ENCODE measurements around the gene CPSF7.
A peak's percentile ranks its signal among the peaks of the same experiment; 100 is the strongest.
"Not testable (repeated sequence)": the region's sequence is repeated elsewhere in the genome, so short reads cannot be mapped to it uniquely, and the experiment has no call there.

Gene CPSF7

DNA sequence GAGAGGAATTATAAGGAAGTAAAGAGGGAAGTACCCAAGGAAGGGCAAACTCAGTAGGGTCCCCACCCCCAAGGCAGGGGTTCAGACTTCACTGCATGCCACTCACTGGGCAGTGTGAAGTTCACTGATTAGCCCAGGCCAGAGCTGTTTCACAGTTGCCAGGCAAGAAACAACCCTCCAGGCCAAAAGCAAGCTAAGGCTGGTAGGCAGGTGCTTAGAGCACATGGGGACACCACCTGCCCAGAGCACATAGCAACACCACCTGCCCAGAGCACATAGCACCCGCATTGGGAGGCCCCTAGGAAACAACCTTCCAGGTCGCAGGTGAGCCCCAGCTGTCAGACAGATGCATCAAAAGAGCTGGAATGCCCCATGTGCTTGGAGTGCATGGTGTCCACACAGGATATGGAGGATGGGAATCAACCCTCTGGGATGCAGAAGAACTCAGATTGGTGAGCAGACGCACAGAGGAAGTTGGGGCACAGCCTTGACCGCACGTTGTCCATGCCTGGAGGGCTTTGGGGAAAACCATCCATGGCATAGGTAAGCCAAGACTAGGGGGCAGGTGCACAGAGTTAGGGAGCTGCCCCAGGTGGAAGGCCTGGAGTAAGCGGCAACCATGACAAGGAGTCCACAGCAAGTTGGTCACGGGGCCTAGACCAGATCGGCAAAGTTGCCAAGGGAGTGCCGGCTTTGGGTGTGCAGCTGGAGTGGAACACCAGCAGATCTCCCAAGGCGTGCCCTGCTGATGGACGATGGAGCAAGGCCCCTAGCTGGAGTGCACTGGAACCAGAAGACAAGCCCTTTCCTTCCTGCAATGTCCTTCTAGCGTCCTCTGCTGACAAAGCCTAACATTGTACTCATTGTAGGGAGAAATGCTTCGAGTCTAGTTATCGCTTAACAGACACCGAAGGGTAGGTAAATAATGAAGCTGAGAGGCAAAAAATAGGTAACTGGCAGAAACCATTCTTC lies 45.2 kb downstream of the CPSF7 start:
- no peak for DNase-seq (ENCODE audit: low read depth in 2 of 2)

DNA sequence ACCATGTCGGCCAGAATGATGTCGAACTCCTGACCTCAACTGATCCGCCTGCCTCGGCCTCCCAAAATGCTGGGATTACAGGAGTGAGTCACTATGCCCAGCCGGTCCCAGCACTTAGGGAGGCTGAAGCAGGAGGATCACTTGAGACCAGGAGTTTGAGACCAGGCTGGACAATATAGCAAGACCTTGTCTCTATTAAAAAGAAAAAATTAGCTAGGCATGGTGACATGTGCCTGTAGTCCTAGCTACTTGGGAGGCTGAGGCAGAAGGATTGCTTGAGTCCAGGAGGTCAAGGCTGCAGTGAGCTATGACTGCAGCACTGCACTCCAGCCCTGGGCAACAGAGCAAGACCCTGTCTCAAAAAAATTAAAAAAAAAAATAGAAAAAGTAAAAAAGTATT lies 45.9 kb downstream of the CPSF7 start:
- not testable (repeated sequence) for DNase-seq (ENCODE audit: low read depth in 2 of 2)

DNA sequence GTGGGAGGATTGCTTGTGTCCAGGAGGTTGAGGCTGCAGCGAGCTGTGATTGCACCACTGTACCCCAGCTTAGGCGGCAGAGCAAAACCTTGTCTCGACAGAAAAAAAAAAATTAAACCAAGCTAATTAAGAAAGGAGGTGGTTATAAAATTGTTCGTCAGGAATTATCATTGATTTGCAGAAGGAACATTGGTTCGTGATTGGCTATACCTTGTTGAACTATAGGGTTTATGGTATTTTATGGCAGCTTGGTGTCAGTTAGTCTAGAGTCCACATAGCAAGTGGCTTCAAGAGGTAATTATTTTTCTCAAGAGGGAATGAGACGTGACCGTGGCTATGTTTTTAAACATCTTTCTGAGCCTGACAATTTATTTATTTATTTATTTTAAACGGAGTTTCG lies 48.9 kb downstream of the CPSF7 start:
- no peak for DNase-seq (ENCODE audit: low read depth in 2 of 2)

DNA sequence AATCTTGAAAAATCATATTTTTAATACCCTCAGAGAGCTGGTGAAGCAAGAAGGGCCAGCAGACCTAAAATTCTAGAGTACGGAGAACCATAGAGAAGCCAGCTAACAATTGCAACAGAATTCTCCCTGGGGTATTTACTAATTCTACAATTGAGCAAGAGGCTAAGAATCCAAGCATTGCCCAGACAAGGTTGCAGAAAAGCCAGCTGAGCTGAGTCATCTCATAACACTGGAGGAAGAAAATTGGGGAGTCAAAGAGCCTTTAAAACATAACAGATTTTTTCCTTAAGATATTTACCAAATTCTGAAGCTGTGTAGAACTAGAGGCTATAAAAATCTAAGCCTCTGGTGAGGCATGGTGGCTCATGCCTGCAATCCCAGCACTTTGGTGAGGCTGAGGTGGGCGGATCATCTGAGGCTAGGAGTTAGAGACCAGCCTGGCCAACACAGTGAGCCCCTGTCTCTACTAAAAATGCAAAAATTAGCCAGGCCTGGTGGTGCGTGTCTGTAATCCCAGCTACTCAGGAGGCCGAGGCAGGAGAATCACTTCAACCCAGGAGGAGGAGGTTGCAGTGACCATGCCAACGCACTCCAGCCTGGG lies 51.0 kb downstream of the CPSF7 start:
- DNase-seq (ENCODE audit: low read depth in 2 of 2): no peak

DNA sequence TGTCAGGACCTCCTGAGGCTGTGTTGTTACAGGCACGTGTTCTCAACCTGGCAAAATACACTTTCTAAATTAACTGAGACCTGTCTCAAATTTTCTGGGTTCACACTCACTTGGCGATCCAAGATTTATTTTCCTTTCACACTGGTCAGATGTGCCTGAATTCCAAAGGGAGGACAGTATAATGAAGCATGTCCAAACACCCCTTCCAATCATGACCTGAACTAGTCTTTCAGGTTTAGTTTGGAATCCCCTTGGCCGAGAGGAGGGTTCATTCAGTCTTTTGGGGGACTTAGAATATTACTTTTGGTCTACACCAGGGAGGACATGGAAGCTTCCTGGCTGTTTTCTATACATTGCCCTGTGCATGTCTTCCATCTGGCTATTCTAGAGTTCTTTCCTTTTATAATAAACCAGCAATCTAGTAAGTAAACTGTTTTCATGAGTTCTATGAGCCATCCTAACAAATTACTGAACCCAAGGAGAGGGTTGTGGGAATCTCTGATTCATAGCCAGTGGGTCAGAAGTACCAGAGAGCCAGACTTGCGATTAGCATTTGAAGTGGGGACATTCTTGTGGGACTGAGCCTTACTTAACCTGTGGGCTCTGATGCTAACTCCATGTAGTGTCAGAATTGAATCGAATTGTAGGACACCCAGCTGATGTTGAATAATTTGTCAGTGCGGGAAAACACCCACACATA lies 52.2 kb downstream of the CPSF7 start:
- DNase-seq (ENCODE audit: low read depth in 2 of 2): no peak

DNA sequence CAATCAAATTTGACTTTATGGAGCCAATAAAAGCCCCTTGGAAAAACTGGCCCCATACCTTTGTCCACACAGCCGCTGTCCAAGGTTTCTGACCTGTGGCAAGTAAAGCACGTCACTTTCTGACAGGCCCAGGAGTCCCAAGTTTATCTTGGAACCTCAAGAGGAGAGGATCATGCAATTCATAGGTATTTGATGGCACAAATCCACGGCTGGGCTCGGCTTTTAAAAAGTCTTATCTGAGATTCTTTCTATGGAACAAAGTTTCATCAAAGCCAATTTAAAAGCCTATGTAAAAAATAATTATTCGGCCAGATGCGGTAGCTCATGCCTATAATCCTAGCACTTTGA lies 54.0 kb downstream of the CPSF7 start:
- no peak for DNase-seq (ENCODE audit: low read depth in 2 of 2)

DNA sequence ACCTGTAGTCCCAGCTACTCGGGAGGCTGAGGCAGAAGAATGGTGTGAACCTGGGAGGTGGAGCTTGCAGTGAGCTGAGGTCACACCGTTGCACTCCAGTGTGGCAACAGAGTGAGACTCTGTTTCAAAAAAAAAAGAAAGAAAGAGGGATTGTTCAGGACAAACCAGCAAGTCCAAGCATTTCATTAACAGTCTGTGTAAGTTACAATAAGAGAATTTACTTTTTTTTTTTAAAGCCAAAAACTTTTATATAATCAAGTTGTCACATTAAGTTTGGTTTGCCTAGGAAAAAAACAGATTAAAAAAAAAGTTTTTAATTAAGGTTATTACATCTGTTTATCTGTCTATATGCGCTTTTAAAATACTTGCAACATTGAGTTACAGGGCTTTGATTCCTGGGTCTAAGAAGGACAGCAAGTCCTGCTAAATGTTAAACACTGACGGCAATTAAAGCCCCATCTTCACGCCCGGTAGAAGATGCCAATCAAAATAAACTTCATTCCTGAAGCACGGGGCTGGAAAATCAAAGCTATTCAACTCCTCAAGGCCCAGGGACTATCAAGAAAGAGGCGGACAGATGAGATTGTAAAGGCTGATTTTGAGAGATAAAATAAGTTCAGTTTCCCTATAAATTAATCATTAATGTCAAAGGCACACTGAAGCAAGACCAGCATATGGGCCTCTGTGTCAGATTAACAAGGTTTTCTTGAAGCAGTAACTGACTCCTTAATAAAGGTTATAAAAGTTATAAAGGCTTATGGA lies 56.9 kb downstream of the CPSF7 start:
- no peak for DNase-seq (ENCODE audit: low read depth in 2 of 2)

DNA sequence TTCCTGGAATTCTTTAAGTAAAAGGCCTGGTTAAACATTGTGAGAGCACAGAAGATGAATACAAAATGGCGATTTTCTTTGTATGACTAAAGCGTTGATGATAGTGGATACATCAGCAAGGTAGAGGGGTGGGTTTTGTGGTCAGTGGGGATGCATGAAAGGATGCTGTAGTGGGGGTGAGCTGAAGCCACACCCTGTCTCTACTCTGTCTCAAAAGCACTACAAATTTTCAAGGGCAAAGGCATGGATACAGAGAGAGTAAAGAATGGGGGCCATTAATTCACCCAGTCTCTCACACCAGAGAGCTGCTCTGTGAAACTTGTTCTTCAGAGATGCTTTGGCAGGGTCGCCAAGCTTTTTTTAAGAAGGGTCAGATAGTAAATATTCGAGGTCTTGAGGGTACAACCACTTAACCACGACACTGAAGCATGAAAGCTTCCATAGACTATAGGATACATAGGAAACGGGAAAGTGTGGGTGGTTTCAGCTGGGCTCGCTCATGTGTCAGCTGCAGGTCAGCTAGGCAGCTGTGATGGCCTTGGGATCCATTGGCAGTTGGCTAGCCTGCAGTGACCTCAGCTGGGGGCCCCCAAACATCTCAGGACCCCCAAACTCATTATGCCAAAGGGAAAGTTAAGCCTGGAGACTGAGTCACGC lies 59.3 kb downstream of the CPSF7 start:
- DNase-seq (ENCODE audit: low read depth in 2 of 2): no peak

DNA sequence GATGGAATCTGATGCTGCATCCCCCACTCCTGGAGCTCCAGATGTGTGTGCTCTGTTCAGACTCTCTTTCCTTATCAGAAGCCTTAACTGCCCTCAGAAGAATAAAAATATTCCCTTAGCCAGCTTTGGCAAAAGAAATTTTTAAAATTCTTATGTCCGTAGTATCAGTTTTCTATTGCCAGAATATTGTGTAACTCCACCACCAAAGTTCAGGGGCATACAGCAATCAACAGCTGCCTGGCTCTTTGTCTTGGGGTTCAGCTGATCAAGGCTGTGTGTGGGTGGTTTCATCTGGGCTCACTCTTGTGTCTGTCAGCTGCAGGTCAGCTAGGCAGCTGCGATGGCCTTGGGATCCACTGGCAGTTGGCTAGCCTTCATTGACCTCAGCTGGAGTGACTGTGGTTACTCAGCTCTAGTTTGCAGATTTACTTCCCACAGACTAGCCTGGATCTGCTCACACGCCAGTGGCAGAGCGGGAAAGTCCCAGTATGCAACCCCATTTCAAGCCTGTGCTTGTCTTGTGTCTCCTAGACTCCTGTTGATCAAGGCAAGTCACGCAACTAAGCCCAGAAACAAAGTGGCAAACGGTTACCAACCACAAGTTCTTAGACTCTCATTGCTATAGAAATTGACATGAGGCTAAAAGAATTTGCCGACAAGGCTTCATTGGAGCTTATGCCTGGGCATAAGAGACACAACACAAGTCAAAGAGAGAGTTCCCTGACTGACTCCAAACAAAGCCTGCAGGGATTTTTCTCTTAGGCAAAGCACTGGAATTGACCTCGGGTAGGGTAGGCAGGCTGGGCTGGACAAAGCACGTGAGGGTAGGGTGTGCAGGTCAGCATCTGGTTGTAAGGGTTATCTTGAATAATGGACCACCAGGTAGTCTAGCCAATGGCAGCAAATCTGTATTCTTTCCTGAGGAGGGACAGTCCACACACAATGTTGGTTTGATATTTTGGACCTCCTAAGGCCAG lies 60.1 kb downstream of the CPSF7 start:
- no peak for DNase-seq (ENCODE audit: low read depth in 2 of 2)

DNA sequence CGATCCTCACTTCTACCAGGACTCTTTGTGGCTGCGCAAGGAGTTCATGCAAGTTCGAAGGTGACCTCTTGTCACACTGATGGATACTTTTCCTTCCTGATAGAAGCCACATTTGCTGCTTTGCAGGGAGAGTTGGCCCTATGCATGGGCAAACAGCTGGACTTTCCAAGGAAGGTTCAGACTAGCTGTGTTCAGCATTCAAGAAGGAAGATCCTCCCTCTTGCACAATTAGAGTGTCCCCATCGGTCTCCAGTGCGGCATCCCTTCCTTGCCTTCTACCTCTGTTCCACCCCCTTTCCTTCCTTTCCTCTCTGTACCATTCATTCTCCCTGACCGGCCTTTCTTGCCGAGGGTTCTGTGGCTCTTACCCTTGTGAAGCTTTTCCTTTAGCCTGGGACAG lies 61.1 kb downstream of the CPSF7 start:
- no peak for DNase-seq (ENCODE audit: low read depth in 2 of 2)

DNA sequence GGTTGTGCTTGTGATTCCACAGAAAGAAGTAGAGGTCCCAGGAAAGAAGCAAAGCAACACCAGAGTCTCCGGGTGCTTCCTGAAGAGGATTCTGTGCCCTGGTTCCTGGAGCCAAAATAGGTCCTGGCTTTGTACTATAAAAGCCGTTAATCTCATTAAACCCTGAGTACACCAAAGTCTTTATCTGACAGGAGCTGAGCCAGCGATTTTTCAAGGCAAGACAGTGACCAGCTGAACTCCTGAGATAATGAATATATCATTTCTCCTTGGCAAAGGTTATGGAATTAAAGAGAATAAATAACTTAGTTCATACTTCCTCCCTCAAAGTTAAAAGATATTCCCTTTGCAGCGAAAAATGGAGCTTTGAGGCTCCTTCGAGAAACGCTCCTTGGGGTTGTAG lies 62.4 kb downstream of the CPSF7 start:
- DNase-seq (ENCODE audit: low read depth in 2 of 2): no peak

DNA sequence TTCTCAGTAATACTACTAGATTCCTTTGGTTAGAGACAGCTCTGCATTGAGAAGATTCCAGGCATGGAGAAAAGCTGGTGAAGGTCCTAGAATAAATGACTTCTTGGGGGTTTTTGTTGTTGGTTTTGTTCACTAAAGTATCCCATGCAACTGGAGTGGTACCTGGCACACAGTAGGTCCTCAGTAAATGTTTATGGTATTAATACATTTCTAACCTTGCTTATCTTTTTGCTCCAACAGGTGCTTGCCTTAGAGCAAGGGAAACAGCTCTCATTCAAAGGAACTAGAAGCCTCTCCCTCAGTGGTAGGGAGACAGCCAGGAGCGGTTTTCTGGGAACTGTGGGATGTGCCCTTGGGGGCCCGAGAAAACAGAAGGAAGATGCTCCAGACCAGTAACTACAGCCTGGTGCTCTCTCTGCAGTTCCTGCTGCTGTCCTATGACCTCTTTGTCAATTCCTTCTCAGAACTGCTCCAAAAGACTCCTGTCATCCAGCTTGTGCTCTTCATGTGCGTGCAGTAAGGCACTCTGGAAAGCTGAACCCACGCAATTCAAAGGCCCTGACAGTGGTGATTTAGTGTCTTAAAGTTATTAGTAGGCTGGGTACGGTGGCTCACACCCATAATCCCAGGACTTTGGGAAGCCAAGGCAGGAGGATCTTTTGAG lies 65.6 kb downstream of the CPSF7 start:
- DNase-seq (ENCODE audit: low read depth in 2 of 2): no peak

DNA sequence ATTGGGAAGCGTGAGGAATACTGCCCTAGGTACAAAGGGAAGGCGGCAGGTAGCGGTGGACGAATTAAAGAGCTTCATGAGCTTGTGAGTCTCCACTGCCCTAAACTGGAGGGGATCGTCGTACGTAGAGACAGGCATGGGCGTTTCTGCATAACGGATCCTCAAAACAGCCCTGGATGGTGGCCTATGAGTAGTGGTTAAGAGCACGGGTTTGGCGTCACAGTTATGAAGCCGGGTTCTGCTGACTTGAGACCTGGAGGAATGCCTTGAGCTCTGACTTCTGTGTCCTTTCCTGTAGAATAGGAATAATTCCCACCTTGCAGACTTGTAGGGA lies 67.3 kb downstream of the CPSF7 start:
- no peak for DNase-seq (ENCODE audit: low read depth in 2 of 2)

DNA sequence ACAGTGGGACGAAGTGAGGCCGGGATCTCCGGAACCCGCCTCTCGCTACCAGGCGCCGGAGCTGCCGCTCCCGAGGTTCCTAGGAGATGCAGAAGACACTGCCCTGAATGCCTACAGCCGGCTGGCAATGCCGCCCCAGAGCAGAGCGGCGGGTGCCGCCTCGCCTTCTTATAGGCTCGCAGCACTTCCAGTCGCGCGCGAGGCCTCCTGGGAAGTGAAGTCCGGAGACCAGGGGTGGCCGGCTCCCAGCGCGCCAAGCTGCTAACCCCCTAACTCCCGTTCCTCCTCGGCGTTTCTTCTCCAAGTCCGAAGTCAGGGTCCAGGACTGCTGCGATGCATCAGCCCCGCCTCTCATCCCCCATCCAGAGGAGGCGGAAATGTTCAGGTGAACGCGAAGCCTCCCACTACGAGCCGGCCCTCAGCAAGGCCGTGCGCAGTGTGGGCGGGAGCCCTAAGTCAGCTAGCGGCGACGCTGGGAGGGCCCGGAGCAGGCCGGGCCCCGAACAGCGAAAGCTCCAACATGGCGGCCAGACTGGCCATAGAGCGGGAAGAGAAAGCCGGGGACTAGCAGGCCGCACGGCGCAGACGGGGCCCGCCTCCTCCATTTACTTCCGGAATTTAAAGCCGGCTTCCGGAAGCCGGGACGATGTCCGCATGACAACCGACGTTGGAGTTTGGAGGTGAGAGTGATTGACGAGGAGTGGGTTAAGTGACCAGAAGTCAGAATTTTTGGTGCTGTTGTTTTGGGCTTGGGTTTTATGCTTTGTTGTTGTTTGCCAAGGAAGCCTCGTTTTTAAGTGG lies 67.8 kb downstream of the CPSF7 start, which contains the start of the genes CYB561A3 and TMEM138:
Gene CYB561A3 (minus strand): TSS at position 142 of the 801 bp plus-strand sequence. CDS start 5,169 bp downstream, outside the sequence.
Gene TMEM138 (plus strand): TSS at position 634 of the 801 bp plus-strand sequence. CDS start 2,017 bp downstream, outside the sequence.
- DNase-seq (ENCODE audit: low read depth in 2 of 2): peak; percentile 73 to 75

DNA sequence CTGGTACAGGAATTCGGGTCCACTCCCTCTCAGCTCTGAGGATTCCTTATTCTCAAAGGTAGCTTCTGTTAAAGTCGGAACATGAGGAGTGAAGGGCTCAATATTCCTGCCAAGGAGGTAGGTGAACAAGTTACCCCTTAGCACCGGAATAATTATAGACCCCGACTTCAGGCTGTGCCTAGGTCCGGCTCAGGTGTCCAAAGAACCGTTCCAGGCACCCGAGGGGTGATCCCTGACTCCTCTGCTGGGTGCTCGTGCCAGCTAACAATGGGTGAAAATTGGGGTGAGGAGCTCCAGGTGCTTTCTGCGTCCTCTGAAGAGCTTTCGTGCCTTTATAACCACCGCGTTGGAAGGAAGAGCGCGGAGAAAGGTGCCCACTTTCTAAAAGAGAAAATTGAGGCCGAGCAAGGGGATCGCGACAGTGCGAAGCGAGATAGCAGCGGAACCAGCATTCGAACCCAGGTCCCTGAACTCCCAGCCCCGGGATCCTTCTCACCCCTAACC lies 68.5 kb downstream of the CPSF7 start:
- no peak for DNase-seq (ENCODE audit: low read depth in 2 of 2)

DNA sequence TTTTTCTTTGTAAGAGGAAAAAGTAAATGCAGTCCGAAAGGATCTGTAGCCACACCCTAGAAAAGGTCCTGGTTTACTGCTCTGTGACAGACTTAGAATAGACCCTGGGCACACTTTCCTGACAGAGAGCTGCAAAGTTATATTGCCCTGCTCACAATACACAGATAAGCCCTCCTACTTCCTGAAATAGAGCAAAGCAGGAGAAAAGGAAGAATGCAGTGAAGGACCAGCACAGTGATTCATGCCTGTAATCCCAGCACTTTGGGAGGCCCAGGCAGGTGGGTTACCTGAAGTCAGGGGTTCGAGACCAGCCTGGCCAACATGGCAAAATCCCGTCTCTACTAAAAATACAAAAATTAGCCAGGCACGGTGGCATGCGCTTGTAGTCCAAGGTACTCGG lies 70.3 kb downstream of the CPSF7 start:
- no peak for DNase-seq (ENCODE audit: low read depth in 2 of 2)

DNA sequence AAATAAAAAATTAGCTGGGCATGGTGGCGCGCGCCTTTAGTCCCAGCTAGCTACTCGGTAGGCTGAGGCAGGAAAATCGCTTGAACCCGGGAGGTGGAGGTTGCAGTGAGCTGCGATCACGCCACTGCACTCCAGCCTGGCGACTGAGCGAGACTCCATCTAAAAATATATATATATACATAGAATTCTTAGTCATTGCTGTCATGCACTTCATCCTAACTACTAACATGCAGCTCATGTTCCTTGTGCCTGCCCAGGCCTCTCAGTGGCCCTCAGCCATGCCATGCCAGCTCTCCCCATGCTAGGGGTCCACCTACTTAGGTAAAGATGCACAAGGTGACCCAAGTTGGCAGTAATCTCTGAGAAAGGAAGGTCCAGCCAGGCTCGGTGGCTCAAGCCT lies 71.2 kb downstream of the CPSF7 start:
- no peak for DNase-seq (ENCODE audit: low read depth in 2 of 2)

DNA sequence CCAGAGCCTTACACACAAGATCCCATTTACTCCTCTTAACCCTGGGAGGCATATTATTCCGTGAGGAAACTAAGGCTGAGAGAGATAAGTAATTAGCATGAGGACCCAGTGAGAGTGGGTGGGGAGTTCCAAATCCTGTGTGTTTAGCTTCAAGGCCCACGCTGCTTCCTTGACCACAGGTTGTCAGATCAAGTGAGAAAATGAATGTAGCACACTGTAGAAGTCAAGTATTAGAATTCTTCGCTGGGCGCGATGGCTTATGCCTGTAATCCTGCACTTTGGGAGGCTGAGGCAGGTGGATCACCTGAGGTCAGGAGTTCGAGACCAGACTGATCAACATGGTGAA lies 71.9 kb downstream of the CPSF7 start:
- DNase-seq (ENCODE audit: low read depth in 2 of 2): no peak

Measured in activated CD8-positive, alpha-beta memory T cell treated with anti-CD3 and anti-CD28 coated beads for 4 hours (primary cell).